GM19395 (cell line): ENCODE results near the gene SHISAL2A.

ENCODE experiments used
- ATAC-seq: cut with Tn5 transposase; IDR thresholded peaks from one replicate; pipeline ENCODE4 v1.9.1; 2021; ENCODE audit warnings: mild to moderate bottlenecking, moderate library complexity; ENCODE audit not compliant: unreplicated experiment

The SHISAL2A gene

GRCh38 chr1:52658795-52659194 lies 25.8 kb downstream of the SHISAL2A start:
- ATAC-seq: no peak

- no peak for ATAC-seq
These were observed 26.4 kb downstream of the SHISAL2A start for GRCh38 chr1:52659356-52659755.

GRCh38 chr1:52659851-52660596 lies 27.1 kb downstream of the SHISAL2A start:
- no peak for ATAC-seq

- ATAC-seq: no peak
These were observed 27.8 kb downstream of the SHISAL2A start for GRCh38 chr1:52660807-52661206.

GRCh38 chr1:52662645-52663313 lies 29.8 kb downstream of the SHISAL2A start:
- no peak for ATAC-seq

GRCh38 chr1:52663716-52664115 lies 30.7 kb downstream of the SHISAL2A start:
- ATAC-seq: no peak

- no peak for ATAC-seq
These were observed 32.3 kb downstream of the SHISAL2A start for GRCh38 chr1:52665006-52665941.

GRCh38 chr1:52667290-52667689 lies 34.3 kb downstream of the SHISAL2A start:
- ATAC-seq: no peak

GRCh38 chr1:52667984-52668383 lies 35.0 kb downstream of the SHISAL2A start:
- no peak for ATAC-seq

GRCh38 chr1:52668711-52669110 lies 35.7 kb downstream of the SHISAL2A start:
- no peak for ATAC-seq

GRCh38 chr1:52669696-52670095 lies 36.7 kb downstream of the SHISAL2A start:
- ATAC-seq: no peak

GRCh38 chr1:52670604-52671003 lies 37.6 kb downstream of the SHISAL2A start:
- no peak for ATAC-seq

- no peak for ATAC-seq
These were observed 40.0 kb downstream of the SHISAL2A start for GRCh38 chr1:52672946-52673345.

GRCh38 chr1:52673513-52673912 lies 40.5 kb downstream of the SHISAL2A start:
- ATAC-seq: no peak

GRCh38 chr1:52674497-52675384 lies 41.8 kb downstream of the SHISAL2A start:
- ATAC-seq: no peak

GRCh38 chr1:52676249-52676903 lies 43.4 kb downstream of the SHISAL2A start:
- ATAC-seq: no peak

- ATAC-seq: no peak
These were observed 44.3 kb downstream of the SHISAL2A start for GRCh38 chr1:52677076-52677806.

- ATAC-seq: no peak
These were observed 46.1 kb downstream of the SHISAL2A start for GRCh38 chr1:52679048-52679447.

- no peak for ATAC-seq
These were observed 46.5 kb downstream of the SHISAL2A start for GRCh38 chr1:52679498-52679897.
